PC-3 (cell line): ENCODE measurements around the gene CFAP107. TPM values are rescaled to one million over a fixed set of nuclear protein-coding genes. Genes with fewer than 3 reads are reported as not detected.

ENCODE experiments used
- ATAC-seq: fragments of 200-7000 bp; cut with Tn5 transposase; 2 replicates; pipeline ENCODE4 v1.9.1; 2020; ENCODE audit warnings: mild to moderate bottlenecking, moderate library complexity
- BruUV-seq: library from RNA; stranded (reverse); fragments of 400-500 nt; replicated peaks from 2 replicates; lab custom pipeline; 2021; lab: Mats Ljungman, UMichigan
- CTCF ChIA-PET: fragments of 300-600 bp; sonication (Branson Sonifier 250); formaldehyde crosslinking; loops from one replicate; lab custom pipeline; 2022; ENCODE audit warnings: antibody characterized with exemption; lab: Charles Lee
- POLR2A ChIA-PET: fragments of 300-600 bp; sonication (Branson Sonifier 250); formaldehyde crosslinking; loops from one replicate; lab custom pipeline; 2022; ENCODE audit warnings: antibody characterized with exemption; ENCODE audit not compliant: unreplicated experiment; lab: Charles Lee
- DNase-seq: peaks from one replicate; pipeline ENCODE4 v3.0.0-alpha.2; 2015
- H2AFZ ChIP-seq: fragments of 300-600 bp; sonication (generic); 2 replicates; pipeline ENCODE4 v1.6.0; 2016; ENCODE audit warnings: antibody characterized with exemption, low read length
- H3F3A ChIP-seq: fragments of 300-600 bp; sonication (generic); one replicate; pipeline ENCODE4 v1.6.0; 2017; ENCODE audit warnings: antibody characterized with exemption, low read length, control low read depth, mild to moderate bottlenecking; ENCODE audit not compliant: unreplicated experiment
- H3K27ac ChIP-seq: fragments of 300-600 bp; sonication (generic); 2 replicates; pipeline ENCODE4 v1.5.1; 2016; ENCODE audit warnings: mild to moderate bottlenecking, low read length
- H3K27me3 ChIP-seq: fragments of 300-600 bp; sonication (generic); 2 replicates; pipeline ENCODE4 v1.6.1; 2016; ENCODE audit warnings: low read length, mixed read lengths
- H3K36me3 ChIP-seq: fragments of 300-600 bp; sonication (generic); 2 replicates; pipeline ENCODE4 v1.6.1; 2016; ENCODE audit warnings: low read depth, mixed run types, low read length, mixed read lengths
- H3K4me1 ChIP-seq: fragments of 300-600 bp; sonication (generic); 2 replicates; pipeline ENCODE4 v1.5.1; 2016; ENCODE audit warnings: low read length; ENCODE audit not compliant: insufficient read depth
- H3K4me2 ChIP-seq: fragments of 300-600 bp; sonication (generic); 2 replicates; pipeline ENCODE4 v1.6.0; 2016; ENCODE audit warnings: low read length
- H3K4me3 ChIP-seq: fragments of 300-600 bp; sonication (generic); 2 replicates; pipeline ENCODE4 v1.5.1; 2016; ENCODE audit warnings: mild to moderate bottlenecking, low read length, mixed read lengths
- H3K79me2 ChIP-seq: fragments of 300-600 bp; sonication (generic); 2 replicates; pipeline ENCODE4 v1.6.1; 2017; ENCODE audit warnings: low read length, mixed read lengths
- H3K9ac ChIP-seq: fragments of 300-600 bp; sonication (generic); 2 replicates; pipeline ENCODE4 v1.6.0; 2016; ENCODE audit warnings: mild to moderate bottlenecking, low read length
- H3K9me2 ChIP-seq: fragments of 300-600 bp; sonication (generic); replicated peaks from 2 replicates; pipeline ENCODE4 v1.6.1; 2016; ENCODE audit warnings: mixed run types, low read length, mixed read lengths
- H3K9me3 ChIP-seq: fragments of 300-600 bp; sonication (generic); 2 replicates; pipeline ENCODE4 v1.6.1; 2016; ENCODE audit warnings: low read length, mixed read lengths
- H4K20me1 ChIP-seq: fragments of 300-600 bp; sonication (generic); 2 replicates; pipeline ENCODE4 v1.6.1; 2016; ENCODE audit warnings: low read length, mixed read lengths
- CTCF ChIP-seq: fragments of 300-600 bp; sonication (generic); conservative IDR thresholded peaks from 2 replicates; pipeline ENCODE4 v1.5.1; 2017; ENCODE audit warnings: antibody characterized with exemption, low read depth, mild to moderate bottlenecking, low read length
- EZH2 ChIP-seq: fragments of 300-600 bp; sonication (generic); IDR thresholded peaks from one replicate; pipeline ENCODE4 v1.6.1; 2017; ENCODE audit warnings: antibody characterized with exemption, mild to moderate bottlenecking, low read length; ENCODE audit not compliant: unreplicated experiment
- EZH2phosphoT487 ChIP-seq: fragments of 300-600 bp; sonication (generic); IDR thresholded peaks from 2 replicates; pipeline ENCODE4 v1.6.1; 2018; ENCODE audit warnings: mild to moderate bottlenecking, antibody characterized with exemption, low read length, borderline replicate concordance
- intact Hi-C: fragments of 100-400 bp; cut with micrococcal nuclease; formaldehyde crosslinking; loops from 2 replicates; pipeline ENCODE4 v1.9.0; 2023
- total RNA-seq: library from RNA; depleted of rRNA; stranded (reverse); fragments of >200 nt; gene quantifications from 2 replicates; pipeline ENCODE4 v1.2.3, GENCODE V29; 2014

CFAP107 gene
- total RNA-seq, 1 experiment from 2014 or later = not detected

DNA sequence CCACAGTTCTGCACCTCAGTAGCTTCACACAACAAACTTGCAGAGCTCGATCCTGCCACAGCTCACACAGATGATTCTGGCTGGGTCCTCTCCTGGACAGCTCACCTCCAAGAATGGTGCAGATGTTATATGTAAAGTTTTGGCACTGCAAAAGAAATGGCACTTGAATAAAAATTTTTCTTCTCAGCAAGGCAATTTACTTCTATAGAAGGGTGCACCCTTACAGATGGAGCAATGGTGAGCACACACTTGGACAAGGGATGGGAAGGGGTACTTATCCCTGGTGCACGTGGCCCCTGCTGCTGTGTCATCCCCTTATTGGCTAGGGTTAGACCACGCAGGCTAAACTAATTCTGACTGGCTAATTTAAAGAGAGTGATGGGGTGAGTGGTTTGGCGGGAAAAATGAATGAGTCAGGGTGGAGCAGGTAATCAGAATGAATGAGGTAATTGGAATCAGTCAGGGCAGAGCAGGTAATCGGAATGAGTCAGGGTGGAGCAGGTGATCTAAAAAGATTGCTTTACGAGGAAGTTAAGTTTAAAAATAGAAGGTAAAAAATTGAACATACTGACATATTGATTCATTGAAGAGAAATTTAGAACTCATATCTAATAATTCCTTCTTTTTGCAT, 42.1 kb upstream of the CFAP107 start:
- Histone ChIP-seq H3K4me3 (no peak overlapping the region), H3K27me3 (peaks cover 11% of the 10 kb centered on the region; the same call in 1 of the 2 replicates), H3K9me3 (no peaks in the 10 kb centered on the region), H3K27ac (no peak overlapping the region), H3K4me2 (no peak overlapping the region), H3K9ac (no peak overlapping the region), H4K20me1 (no peaks in the 10 kb centered on the region), H3K4me1 (no peaks in the 10 kb centered on the region), H3K79me2 (no peaks in the 10 kb centered on the region), H3K9me2 (no peaks in the 10 kb centered on the region), H3K36me3 (no peaks in the 10 kb centered on the region), H3F3A (no peaks in the 10 kb centered on the region), H2AFZ (no peak overlapping the region)
- no peak for ATAC-seq
- CTCF ChIA-PET = no interaction called here
- no peak for DNase-seq
- intact Hi-C loops = no loop called here
- no peak for TF ChIP-seq EZH2
- TF ChIP-seq CTCF = no peak
- no peak for TF ChIP-seq EZH2phosphoT487
- BruUV-seq = no TSS peak
- POLR2A ChIA-PET = no interaction called here

DNA sequence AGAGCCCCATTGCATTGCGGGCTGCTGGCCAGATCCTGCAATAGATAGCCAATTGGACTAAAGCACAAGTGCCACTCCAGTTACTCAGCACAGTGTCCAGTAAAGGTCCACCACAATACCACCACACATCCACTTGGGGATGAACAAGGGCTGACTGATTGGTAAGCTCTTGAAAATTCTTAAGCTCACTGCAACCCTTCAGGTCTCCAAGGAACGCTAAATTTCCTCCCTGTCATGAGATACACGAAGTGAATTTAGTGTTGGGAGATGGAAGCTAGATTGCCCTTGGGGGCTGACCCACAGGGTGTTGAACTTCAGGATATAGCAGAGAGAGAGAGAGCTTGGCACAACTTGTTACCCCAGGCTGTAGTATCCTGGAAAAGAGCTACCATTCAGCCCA, 39.9 kb upstream of the CFAP107 start:
- TF ChIP-seq CTCF (no peak), EZH2 (no peak), EZH2phosphoT487 (no peak)
- peaks cover under 1% of the 10 kb centered on the region; the same call in 1 of the 2 replicates for H3K27me3 ChIP-seq
- DNase-seq (no peak), ATAC-seq (no peak)
- H3K4me3 ChIP-seq = no peak overlapping the region
- no peak overlapping the region for H3K4me2 ChIP-seq
- H4K20me1 ChIP-seq = no peaks in the 10 kb centered on the region
- no peaks in the 10 kb centered on the region for H3K9me3 ChIP-seq
- no peaks in the 10 kb centered on the region for H3K36me3 ChIP-seq
- CTCF ChIA-PET = no interaction called here
- no peaks in the 10 kb centered on the region for H3K4me1 ChIP-seq
- H2AFZ ChIP-seq = no peak overlapping the region
- no peak overlapping the region for H3K9ac ChIP-seq
- POLR2A ChIA-PET = no interaction called here
- BruUV-seq = no TSS peak
- no peaks in the 10 kb centered on the region for H3K9me2 ChIP-seq
- no peaks in the 10 kb centered on the region for H3K79me2 ChIP-seq
- no peaks in the 10 kb centered on the region for H3F3A ChIP-seq
- intact Hi-C loops = no loop called here
- H3K27ac ChIP-seq = no peak overlapping the region

- Histone ChIP-seq H4K20me1 (no peaks in the 10 kb centered on the region), H3K4me3 (no peak overlapping the region), H3K36me3 (no peaks in the 10 kb centered on the region), H3K27ac (no peak overlapping the region), H2AFZ (no peak overlapping the region), H3K9me2 (no peaks in the 10 kb centered on the region), H3K9me3 (no peaks in the 10 kb centered on the region), H3K79me2 (no peaks in the 10 kb centered on the region), H3F3A (no peaks in the 10 kb centered on the region), H3K9ac (no peak overlapping the region), H3K27me3 (peaks cover 9% of the 10 kb centered on the region), H3K4me1 (no peaks in the 10 kb centered on the region), H3K4me2 (no peak overlapping the region)
- ChIA-PET CTCF (no interaction called here), POLR2A (interaction anchor here (0.6 kb wide), 1 partner anchor 537 kb away, joined by 4 read pairs; no protein-coding TSS in a partner anchor)
- ATAC-seq (no peak), DNase-seq (no peak)
- intact Hi-C loops = no loop called here
- TF ChIP-seq EZH2phosphoT487 (no peak), EZH2 (no peak), CTCF (no peak)
- BruUV-seq = no TSS peak
These were observed 37.5 kb upstream of the CFAP107 start for GRCh38 chr1:12708396-12709090.
